ENCODE results near the gene B3GNT7. TPM values are rescaled to one million over a fixed set of nuclear protein-coding genes. Genes with fewer than 3 reads are reported as not detected.

The B3GNT7 gene
- 10 to 100 TPM in 3 of 10 donors, 1 to 10 TPM in 6, under 1 TPM in 1; 0.94 to 61.7 (median 2.7) TPM for total RNA-seq
- polyA plus RNA-seq: 1 to 10 TPM in 1 of 2 donors, under 1 TPM in 1; 0.72 to 1.8 TPM
- long read RNA-seq, donor 1, partial matches to known transcripts: 0 of 2 reads
- long read RNA-seq, donor 1, other reads (novel, unspliced or antisense): 0 of 2 reads
- long read RNA-seq, donor 2, partial matches to known transcripts: 0 of 2 reads
- long read RNA-seq, donor 2, other reads (novel, unspliced or antisense): 1 of 2 reads
- long read RNA-seq, donor 3, partial matches to known transcripts: 0 of 33 reads
- long read RNA-seq, donor 3, other reads (novel, unspliced or antisense): 32 of 33 reads

DNA sequence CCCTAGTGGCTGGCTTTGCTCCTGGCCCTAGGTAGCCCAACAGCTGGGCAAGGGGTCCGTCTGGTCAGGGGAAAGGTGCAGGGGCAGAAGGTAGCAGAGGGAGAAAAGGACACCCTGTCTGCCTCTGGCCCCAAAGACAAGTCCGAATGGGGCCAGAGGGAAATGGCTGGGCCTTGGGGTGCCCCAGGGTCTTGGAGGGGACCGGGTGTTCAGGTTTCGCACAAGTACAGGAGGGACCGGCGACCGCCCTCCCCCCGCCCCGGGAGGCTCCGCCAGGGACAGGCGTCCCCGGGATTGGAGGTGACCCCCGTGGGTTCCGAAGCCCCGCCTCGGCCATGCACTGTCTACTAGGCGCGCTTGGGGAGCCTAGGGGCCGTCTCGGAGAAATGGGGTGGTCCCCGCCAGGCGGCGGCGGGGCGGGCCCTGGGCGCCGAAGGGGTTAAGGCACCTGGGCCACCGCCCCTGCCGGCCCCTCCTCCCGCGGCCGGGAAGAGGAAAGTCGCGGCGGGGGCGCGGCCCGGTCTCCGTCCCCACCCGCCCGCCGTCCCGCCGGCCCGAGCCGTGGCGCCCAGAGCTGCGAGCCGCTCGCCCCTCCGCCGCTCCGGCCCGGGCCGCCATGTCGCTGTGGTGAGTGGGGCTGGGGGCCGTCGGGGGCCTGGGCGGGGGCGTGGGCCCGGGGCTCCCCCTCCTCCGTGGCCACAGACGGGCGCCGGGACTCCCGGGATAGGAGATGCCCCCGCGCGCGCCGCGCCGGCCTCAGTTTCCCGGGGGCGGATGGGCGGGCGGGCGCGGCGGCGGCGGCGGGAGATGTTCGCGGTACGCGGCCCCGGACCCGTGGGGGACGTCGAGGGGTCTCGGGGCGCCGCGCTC lies at the start of gene B3GNT7:
TSS of gene B3GNT7 (plus strand) at position 523 of the 870 bp plus-strand sequence. CDS start at position 617, 94 bp downstream.
- Histone ChIP-seq H3K4me1 (peaks cover 0 to 36% (median 15%) of the 10 kb centered on the region in 9 donors), H3K27me3 (peaks cover 0 to 31% (median 20%) of the 10 kb centered on the region in 7 donors), H3K9me3 (no peaks in the 10 kb centered on the region), H3K36me3 (peaks cover 0 to 13% (median 0%) of the 10 kb centered on the region in 9 donors), H3K27ac (peak within 1 kb of the TSS in 5 of 10 donors; percentile 13 to 70 (median 47)), H3K4me3 (peak within 1 kb of the TSS; percentile 14 to 60 (median 52))
- no peak for DNase-seq
- ATAC-seq: peak in 3 of 8 donors; percentile 4 to 26 (median 8)
- intact Hi-C loops (cut with DNase I): loop anchor here in 2 of 10 donors (5.0 kb wide), 1 partner anchor 98 kb away; no protein-coding TSS in a partner anchor
- WGBS, 2 donors: 5 to 9% methylated on average over 37 to 94 of the region's 95 CpGs
- TF ChIP-seq CTCF (IDR thresholded peaks at IDR 0.05): no peak

DNA sequence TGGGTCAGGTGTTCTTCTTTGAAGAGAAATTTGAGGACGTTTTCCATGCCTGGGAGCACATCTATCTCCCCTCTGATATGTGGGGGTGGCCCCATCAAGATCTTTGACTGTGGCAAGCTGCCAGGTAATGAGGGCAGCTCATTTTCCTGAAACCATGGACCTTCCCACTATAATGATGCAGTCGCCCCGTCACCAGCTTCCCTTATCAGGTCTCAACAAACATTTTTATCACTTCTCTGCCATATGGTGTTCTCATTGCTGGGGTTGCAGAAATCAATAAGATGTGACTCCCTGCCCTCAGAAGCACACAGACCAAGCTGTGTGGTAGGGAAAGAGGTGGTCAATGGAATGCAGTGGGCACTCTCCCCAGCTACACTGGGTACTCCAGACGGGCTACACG lies 48.4 kb upstream of the B3GNT7 start:
- ATAC-seq (no peak), DNase-seq (no peak)
- intact Hi-C loops (cut with DNase I): no loop called here
- Histone ChIP-seq H3K36me3 (no peaks in the 10 kb centered on the region), H3K4me1 (peaks cover 0 to 26% (median 0%) of the 10 kb centered on the region in 9 donors), H3K9me3 (no peaks in the 10 kb centered on the region), H3K27me3 (no peaks in the 10 kb centered on the region), H3K27ac (no peak overlapping the region), H3K4me3 (no peak overlapping the region)
- no peak for TF ChIP-seq CTCF (IDR thresholded peaks at IDR 0.05)
- 78 to 85% methylated on average over 5 of the region's 5 CpGs for WGBS, 2 donors

GRCh38 chr2:231347638-231348037 lies 47.9 kb upstream of the B3GNT7 start:
- TF ChIP-seq CTCF (IDR thresholded peaks at IDR 0.05): no peak
- Histone ChIP-seq H3K4me3 (no peak overlapping the region), H3K36me3 (no peaks in the 10 kb centered on the region), H3K27ac (no peak overlapping the region), H3K27me3 (no peaks in the 10 kb centered on the region), H3K9me3 (no peaks in the 10 kb centered on the region), H3K4me1 (peaks cover 0 to 26% (median 0%) of the 10 kb centered on the region in 9 donors)
- DNase-seq (no peak), ATAC-seq (no peak)
- intact Hi-C loops (cut with DNase I): loop anchor here in 1 of 10 donors (2.0 kb wide), 1 partner anchor 53 kb away; no protein-coding TSS in a partner anchor
- WGBS, 2 donors: 98 to 100% methylated on average over 1 of the region's 1 CpG

- WGBS, 2 donors: 82 to 95% methylated on average over 2 of the region's 2 CpGs
- intact Hi-C loops (cut with DNase I): loop anchor here in 1 of 10 donors (2.0 kb wide), 1 partner anchor 53 kb away; no protein-coding TSS in a partner anchor
- DNase-seq: no peak
- no peak for TF ChIP-seq CTCF (IDR thresholded peaks at IDR 0.05)
- Histone ChIP-seq H3K4me1 (peaks cover 0 to 23% (median 0%) of the 10 kb centered on the region in 9 donors), H3K36me3 (no peaks in the 10 kb centered on the region), H3K4me3 (no peak overlapping the region), H3K27me3 (no peaks in the 10 kb centered on the region), H3K9me3 (no peaks in the 10 kb centered on the region), H3K27ac (no peak overlapping the region)
- no peak for ATAC-seq
These were observed 47.3 kb upstream of the B3GNT7 start for GRCh38 chr2:231348173-231348572.
